GM18526 (cell line): ENCODE measurements around the gene TRAK2.

Experiments
- POLR2A ChIP-seq: IDR thresholded peaks from 3 replicates; pipeline ENCODE4 v1.6.1; 2011; ENCODE audit not compliant: insufficient read length; ENCODE audit errors: extremely low read depth

Gene TRAK2, protein sequence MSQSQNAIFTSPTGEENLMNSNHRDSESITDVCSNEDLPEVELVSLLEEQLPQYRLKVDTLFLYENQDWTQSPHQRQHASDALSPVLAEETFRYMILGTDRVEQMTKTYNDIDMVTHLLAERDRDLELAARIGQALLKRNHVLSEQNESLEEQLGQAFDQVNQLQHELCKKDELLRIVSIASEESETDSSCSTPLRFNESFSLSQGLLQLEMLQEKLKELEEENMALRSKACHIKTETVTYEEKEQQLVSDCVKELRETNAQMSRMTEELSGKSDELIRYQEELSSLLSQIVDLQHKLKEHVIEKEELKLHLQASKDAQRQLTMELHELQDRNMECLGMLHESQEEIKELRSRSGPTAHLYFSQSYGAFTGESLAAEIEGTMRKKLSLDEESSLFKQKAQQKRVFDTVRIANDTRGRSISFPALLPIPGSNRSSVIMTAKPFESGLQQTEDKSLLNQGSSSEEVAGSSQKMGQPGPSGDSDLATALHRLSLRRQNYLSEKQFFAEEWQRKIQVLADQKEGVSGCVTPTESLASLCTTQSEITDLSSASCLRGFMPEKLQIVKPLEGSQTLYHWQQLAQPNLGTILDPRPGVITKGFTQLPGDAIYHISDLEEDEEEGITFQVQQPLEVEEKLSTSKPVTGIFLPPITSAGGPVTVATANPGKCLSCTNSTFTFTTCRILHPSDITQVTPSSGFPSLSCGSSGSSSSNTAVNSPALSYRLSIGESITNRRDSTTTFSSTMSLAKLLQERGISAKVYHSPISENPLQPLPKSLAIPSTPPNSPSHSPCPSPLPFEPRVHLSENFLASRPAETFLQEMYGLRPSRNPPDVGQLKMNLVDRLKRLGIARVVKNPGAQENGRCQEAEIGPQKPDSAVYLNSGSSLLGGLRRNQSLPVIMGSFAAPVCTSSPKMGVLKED

DNA sequence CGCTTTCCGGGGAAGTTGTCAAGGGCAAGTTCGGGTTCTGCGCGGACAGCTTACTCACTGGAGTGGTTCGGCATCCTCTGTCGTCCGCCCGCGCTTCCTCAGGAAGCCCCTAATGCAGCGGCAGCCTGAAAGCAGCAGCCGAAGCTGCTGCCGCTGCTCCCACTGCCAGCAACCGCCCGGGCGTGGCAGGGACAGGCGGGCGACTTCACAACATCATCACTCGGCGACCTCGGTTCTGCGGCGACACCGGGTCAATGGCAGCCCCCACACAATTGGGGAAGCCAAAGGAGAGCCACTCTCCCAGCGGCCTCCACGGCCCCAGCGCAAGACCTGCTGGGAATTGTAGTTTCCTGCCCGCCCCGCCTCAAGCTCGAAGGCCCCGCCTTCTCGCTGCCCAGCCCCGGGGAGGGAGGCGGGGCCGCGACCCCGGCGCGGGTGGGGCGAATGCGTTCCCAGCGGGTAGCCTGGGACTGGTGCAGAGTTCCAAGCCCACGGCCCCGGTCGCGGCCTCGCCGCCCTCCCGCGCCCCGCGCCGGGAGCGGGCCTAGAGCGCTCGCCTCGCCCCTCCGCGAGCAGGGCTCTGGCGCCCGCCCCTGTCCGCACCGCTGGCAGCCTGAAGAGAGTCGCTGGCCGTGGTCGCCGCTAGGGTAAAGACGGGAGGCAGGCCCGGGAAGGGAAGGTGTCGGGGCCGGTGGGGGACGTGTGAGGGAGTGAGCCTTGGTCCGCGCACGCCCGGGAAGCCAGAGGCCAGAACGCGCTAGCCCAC, at the start of gene TRAK2, which contains the start of gene STRADB:
Gene TRAK2 (minus strand): TSS at position 167 of the 766 bp plus-strand sequence. CDS start 30,951 bp downstream, outside the sequence.
Gene STRADB (plus strand): TSS at position 449 of the 766 bp plus-strand sequence. CDS start 3,101 bp downstream, outside the sequence.
- peak; percentile 91 for TF ChIP-seq POLR2A

DNA sequence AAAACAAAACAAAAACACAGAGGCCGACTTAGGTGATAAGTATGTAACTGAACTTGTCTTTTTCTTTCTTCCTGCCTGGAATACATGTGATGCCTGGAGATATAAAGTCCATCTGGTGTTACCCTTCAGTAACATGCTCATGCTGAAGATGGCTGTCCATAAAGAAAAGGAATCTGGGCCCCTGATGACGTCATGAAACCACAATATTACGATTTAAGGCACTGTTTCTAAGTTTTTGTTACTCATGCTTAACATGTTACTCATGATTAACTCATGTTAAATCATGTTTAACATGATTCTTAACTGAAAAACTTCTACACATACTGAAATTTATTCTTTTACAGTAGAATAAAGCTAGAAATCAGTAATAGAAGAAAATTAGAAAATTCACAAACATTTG, 49.3 kb upstream of the TRAK2 start:
- no peak for TF ChIP-seq POLR2A

DNA sequence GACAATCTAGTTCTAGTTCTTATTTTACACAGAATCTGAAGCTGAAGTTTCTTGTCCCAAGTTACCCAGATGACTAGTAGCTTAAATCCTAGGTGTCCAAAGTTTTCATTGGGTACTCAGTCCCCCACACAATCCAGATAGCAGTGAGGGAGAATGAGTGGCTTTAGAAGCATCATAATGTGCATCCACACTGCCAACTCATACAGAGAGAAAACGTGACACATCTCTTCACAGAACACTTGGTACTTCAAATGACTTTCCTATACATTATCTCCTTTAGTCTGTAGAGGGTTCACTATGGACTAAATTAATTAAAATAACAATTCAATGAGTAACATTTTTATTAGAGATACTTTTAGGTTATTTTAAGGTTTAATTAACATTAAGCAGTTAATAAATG, 45.5 kb upstream of the TRAK2 start:
- TF ChIP-seq POLR2A: no peak

DNA sequence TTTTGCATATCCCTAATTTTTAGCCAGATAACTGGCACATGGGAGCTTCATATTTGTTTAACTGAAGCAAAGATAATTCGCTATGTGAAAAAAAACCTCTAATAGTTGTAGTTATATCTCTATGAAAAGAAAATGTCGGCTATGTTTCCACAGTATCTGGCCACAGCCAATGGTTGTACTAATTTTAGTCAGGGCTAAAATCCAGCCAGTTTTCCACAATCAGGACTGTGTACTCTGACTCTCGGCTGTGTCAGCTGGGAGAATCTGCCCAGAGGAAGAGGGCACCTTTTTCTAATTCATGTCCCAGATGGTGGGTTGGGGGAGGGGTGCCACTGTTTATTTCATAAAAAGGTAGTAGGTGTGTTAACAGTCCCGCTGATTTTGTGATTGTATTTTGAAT, 39.0 kb upstream of the TRAK2 start:
- no peak for TF ChIP-seq POLR2A

DNA sequence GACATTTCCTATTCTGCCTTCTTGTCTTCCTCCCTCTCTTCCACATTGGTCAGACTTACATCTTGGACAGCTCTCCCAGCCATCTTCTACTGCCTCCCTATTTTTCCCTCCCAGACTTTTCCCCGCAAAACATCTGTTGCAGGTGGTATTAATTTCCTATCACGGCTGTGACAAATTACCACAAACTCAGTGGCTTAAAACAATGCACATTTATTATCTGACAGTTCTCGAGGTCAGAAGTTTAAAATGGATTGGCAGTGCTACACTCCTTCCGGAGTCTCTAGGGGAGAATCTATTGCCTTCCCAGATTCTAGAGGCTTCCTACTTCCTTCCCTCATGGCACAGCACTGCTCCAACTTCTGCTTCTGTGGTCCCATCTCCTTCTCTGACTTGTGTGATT, 33.5 kb upstream of the TRAK2 start:
- TF ChIP-seq POLR2A: no peak

DNA sequence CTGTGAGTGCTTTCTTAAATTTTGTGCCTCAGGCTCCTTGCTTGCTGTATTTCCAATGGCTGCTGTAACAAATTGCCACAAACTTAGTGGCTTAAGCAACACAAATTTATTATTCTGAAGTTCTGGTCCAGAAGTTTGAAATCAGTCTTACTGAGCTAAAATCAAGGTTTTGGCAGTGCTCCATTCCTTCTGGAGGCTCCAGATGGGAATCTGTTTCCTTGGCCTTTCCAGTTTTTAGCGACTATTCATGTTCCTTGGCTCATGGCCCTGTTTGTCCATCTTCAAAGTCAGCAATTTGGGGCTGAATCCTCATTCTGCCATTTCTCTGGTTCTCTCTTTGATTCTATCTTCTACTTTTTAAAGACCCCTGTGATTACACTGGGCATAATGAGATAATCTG, 32.1 kb upstream of the TRAK2 start:
- no peak for TF ChIP-seq POLR2A

DNA sequence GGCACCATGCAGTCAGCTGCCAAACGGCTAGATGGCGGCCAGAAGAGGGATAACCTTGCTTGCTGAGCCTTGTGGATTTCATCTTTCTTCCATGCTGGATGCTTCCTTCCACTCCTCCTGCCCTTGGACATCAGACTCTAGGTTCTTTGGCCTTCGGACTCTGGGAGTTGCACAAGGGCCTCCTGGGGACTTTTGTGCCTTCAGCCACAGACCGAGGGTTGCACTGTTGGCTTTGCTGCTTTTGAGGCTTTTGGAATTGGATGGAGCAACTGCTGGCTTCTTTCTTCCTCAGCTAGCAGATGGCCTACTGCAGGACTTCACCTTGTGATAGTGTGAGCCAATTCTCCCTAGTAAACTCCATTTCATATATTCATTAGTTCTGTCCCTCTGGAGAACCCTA, 31.3 kb upstream of the TRAK2 start:
- no peak for TF ChIP-seq POLR2A

DNA sequence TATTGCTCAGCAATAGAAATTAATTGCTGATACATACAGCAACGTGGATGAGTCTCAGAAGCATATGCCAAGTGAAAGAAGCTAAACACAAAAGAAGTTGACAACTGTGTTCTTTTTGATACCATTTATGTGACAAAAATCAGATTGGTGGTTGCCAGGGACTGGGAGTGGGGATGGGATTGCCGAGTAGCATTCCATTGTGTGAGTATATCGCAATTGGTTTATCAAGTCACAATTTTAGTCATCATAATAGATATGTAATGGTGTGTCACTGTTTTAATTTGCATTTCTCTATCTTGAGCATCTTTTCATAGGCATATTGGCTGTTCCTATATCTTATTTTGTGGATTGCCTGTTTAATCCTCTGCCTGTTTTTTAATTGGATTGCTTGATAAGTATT, 21.2 kb upstream of the TRAK2 start:
- no peak for TF ChIP-seq POLR2A

DNA sequence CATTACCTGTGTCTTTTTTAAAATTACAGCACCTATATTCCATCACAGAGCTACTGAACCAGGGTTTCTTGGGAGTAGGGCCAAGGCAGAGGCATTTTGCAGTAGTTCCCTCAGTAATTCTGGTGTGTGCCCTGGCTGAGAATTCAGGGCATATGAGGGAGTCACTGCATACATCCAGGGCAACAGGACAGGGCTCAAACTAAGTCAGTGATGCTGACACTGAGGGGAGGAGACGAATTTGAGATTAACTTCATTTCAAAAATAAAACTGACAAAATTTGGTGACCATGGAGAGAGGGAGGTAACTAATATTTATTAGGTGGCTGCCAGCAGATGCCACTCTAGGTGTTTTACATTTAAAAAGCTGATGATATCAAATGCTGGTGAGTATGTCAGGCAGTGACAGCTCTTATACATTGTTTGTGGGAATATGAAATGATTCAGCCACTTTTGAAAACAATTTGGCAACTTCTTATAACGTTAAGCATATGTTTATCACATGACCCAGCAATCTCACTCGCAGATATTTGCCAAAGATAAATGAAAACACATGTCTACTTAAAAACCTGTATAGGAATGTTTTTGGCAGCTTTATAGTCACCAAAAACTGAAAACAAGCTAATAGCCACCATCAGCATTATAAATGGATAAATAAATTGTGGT, 20.6 kb upstream of the TRAK2 start:
- no peak for TF ChIP-seq POLR2A

DNA sequence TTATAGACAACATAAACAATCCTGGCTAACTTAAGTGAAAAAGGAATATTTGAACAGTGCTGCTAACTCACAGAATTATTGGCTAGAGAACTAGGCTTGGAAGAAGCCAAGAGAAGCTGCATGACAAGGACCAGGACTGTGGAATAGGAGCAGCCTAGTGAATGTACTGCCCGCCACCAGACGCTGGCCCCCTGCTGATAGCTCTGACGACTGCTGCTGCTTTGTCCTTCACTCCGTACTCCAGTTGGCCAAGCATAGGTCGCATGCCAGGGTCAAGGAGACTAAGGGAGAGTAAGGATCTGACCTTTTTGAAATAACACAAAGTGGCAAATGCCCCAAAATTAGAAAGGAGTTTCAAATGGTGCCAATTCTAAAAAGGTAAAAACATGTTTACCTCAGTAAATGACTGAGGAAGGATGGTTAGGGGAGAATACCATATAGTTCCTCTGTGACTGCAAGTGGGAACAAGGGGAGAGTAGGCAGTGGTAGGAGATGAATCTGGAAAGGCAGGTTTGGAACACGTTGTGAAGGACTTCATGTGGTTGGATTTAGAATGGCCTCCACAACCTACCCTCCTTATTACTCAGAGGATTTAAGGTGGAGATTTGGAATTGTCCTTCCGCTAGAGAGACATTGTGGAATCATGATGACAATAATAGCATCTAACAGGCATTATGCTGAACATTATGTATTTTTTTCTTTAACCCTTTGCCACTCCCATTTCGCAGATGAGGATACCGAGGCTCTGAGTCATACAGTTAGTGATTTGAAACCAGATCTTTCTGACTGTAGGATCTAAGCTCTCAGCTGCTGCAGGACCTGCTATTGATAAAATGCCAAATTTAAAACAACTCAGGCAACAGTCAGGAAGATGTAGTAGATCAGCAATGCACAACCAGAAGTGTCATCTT, 19.8 kb upstream of the TRAK2 start:
- TF ChIP-seq POLR2A: no peak

DNA sequence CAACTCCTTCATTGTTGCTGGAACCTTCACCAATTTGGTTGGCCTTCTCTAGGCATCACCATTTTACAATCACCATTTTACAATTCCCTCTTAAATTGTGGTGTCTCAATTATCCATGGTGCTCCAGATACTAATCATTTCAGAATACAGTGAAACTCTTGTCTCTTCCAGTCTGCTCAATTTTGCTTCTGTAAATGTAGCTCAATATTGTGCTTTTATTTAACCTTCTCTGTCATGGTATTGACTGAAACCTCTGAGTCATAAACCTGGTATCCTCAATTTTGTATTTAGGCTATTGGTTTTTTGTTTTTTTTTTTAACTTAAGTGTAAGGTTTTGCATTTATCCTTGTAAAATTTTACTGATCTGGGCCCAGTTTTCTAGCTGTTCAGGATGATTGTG, 16.4 kb upstream of the TRAK2 start:
- no peak for TF ChIP-seq POLR2A

DNA sequence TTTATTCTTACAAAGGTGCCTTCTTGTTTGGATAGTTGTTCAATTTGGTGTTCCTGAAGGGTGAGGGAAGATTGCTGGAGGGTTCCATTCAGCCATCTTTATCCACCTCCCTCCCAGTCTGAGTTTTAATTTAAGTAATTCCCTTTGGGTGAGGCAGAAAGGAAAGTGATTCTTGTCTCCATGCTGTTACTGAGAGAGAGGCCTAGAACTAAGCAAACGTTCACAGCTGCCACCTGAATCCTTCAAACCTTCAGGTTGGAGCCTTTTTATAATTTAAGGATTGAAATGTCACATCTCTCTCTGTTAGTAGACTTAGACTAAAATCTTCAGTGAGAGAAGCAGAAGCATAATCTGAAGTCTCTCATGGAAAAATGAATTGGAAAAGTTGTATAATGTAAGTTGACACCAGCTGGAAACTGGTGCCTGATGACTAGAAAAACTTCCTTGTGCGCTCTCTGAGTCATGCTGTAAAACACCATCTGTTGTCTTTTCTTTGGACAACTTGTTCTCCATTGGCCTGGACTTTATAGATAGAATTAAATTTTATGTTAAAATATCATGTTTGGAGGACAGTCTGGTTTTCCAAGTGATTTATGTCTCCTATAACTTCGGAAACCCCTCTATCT, 14.9 kb upstream of the TRAK2 start:
- no peak for TF ChIP-seq POLR2A

DNA sequence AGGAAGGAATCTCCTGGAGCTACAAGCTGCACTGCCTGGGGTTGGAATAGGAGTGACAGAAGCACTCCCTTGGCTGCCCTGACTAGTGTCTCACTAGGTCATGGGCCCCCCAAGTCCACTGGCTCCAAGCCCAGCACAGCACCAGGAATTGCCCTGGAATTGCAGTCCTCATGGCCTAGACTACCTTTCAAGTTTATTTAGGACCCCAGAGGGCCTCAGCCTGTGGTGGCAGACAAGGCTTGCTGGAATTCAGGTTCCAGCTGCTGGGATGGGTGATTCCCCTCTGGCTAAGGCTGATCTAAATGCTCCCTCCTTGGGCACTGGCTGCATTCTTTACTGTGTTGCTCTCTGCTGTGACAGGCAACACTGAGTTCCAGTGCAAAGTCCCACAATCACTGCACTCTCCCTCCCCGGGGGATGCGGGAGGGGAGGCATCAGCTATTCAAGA, 14.3 kb upstream of the TRAK2 start:
- no peak for TF ChIP-seq POLR2A
